Neural cell (in vitro differentiated cells): ENCODE measurements around the gene ZBTB24.

ENCODE experiments used
- CTCF ChIP-seq: fragments of 450-650 bp; IDR thresholded peaks from 2 replicates; pipeline ENCODE4 v1.5.1; 2014; ENCODE audit warnings: antibody characterized with exemption, mild to moderate bottlenecking, moderate library complexity; ENCODE audit not compliant: poor library complexity, severe bottlenecking
- REST ChIP-seq: IDR thresholded peaks from 2 replicates; pipeline ENCODE4 v1.6.1; 2012; ENCODE audit warnings: borderline replicate concordance

- TF ChIP-seq REST (no peak), CTCF (no peak)
Measured at GRCh38 chr6:109486068-109486467, 3.0 kb upstream of the ZBTB24 start.
